HCT116 (cell line): ENCODE data around the gene DGKB. TPM values are rescaled to one million over a fixed set of nuclear protein-coding genes. Genes with fewer than 3 reads are reported as not detected.

Experiments
- ATAC-seq: fragments of 200-7000 bp; cut with Tn5 transposase; 2 replicates; pipeline ENCODE4 v1.9.1; 2020; ENCODE audit warnings: mild to moderate bottlenecking, moderate library complexity
- BruUV-seq: library from RNA; stranded (reverse); fragments of 400-500 nt; replicated peaks from 2 replicates; lab custom pipeline; 2021; lab: Mats Ljungman, UMichigan
- CTCF ChIA-PET: fragments of 300-600 bp; sonication (Branson Sonifier 250); formaldehyde crosslinking; loops from one replicate; lab custom pipeline; 2021; ENCODE audit warnings: antibody characterized with exemption; lab: Charles Lee
- POLR2A ChIA-PET: fragments of 300-600, 350-600 bp; sonication (Branson Sonifier 250); formaldehyde crosslinking; loops from one replicate; lab custom pipeline; 2021; ENCODE audit warnings: antibody characterized with exemption; lab: Charles Lee
- RAD21 ChIA-PET, 2 experiments: fragments of 300-600 bp; sonication (Branson Sonifier 250); formaldehyde crosslinking; loops; one replicate each; lab custom pipeline; 2023; ENCODE audit warnings: low total read pairs in 2 of 2; ENCODE audit not compliant: uncharacterized antibody in 2 of 2, unreplicated experiment in 2 of 2, low non-redundant PET in 1 of 2; lab: Charles Lee
- DNase-seq: peaks from one replicate; pipeline ENCODE4 v3.0.0-alpha.2; 2010; ENCODE audit warnings: low read depth, low spot score
- H2AFZ ChIP-seq: fragments of 200-600 bp; shearing (Covaris generic), sonication (generic); 2 replicates; pipeline ENCODE4 v1.6.1; 2017; ENCODE audit warnings: low read depth, mixed run types, mixed read lengths, antibody characterized with exemption, low read length; ENCODE audit not compliant: poor library complexity, severe bottlenecking
- H3K27ac ChIP-seq: 2 replicates; pipeline ENCODE4 v1.5.1; 2012; ENCODE audit warnings: low read depth, low read length
- H3K27me3 ChIP-seq: fragments of 200-600 bp; sonication (generic); 2 replicates; pipeline ENCODE4 v1.6.1; 2016; ENCODE audit warnings: mixed run types, low read length, mixed read lengths; ENCODE audit not compliant: insufficient read depth
- H3K36me3 ChIP-seq, 2 experiments: fragments of 200-500 bp in 1 of 2; fragments of 200-600 bp in 1 of 2; sonication (Bioruptor generic) in 1 of 2; sonication (generic) in 1 of 2; 2 replicates each; pipeline versions ENCODE4 v1.5.1 to v1.6.1; 2014 to 2016; ENCODE audit warnings: low read length in 2 of 2, inconsistent platforms in 1 of 2, mixed read lengths in 1 of 2, mixed run types in 1 of 2; ENCODE audit not compliant: insufficient read depth in 2 of 2, control insufficient read depth in 1 of 2
- H3K4me1 ChIP-seq, 2 experiments: fragments of 200-600 bp in 1 of 2; sonication (generic) in 1 of 2; 2 replicates each; pipeline versions ENCODE4 v1.5.1 to v1.6.1; 2012 to 2017; ENCODE audit warnings: low read length in 2 of 2, inconsistent platforms in 1 of 2, mild to moderate bottlenecking in 1 of 2, mixed read lengths in 1 of 2, mixed run types in 1 of 2, moderate library complexity in 1 of 2; ENCODE audit not compliant: insufficient read depth in 2 of 2, control insufficient read depth in 1 of 2
- H3K4me2 ChIP-seq: fragments of 200-600 bp; sonication (generic); 2 replicates; pipeline ENCODE4 v1.6.1; 2017; ENCODE audit warnings: mixed run types, low read length, mixed read lengths
- H3K4me3 ChIP-seq, 2 experiments: fragments of 200-600 bp in 1 of 2; sonication (generic) in 1 of 2; replicated peaks in 1 of 2; 2 replicates each; pipeline ENCODE4 v1.5.1; 2011 to 2016; ENCODE audit warnings: low read length in 2 of 2, control low read depth in 1 of 2, low read depth in 1 of 2, mild to moderate bottlenecking in 1 of 2, mixed read lengths in 1 of 2, mixed run types in 1 of 2
- H3K79me2 ChIP-seq: fragments of 200-600 bp; sonication (generic); 2 replicates; pipeline ENCODE4 v1.6.1; 2017; ENCODE audit warnings: mild to moderate bottlenecking, mixed run types, low read length, moderate library complexity, mixed read lengths; ENCODE audit not compliant: insufficient read depth
- H3K9ac ChIP-seq: fragments of 200-600 bp; sonication (generic); 2 replicates; pipeline ENCODE4 v1.6.1; 2016; ENCODE audit warnings: low read length, mixed read lengths
- H3K9me2 ChIP-seq: fragments of 200-600 bp; sonication (generic), shearing (Covaris generic); 2 replicates; pipeline ENCODE4 v1.6.1; 2017; ENCODE audit warnings: mixed run types, mild to moderate bottlenecking, moderate library complexity; ENCODE audit not compliant: insufficient read depth
- H3K9me3 ChIP-seq, 2 experiments: fragments of 200-500 bp in 1 of 2; fragments of 200-600 bp in 1 of 2; sonication (Bioruptor generic) in 1 of 2; sonication (generic) in 1 of 2; 2 replicates each; pipeline ENCODE4 v1.6.1; 2014 to 2017; ENCODE audit warnings: low read length in 2 of 2, mixed read lengths in 2 of 2, inconsistent platforms in 1 of 2, low read depth in 1 of 2, mild to moderate bottlenecking in 1 of 2, mixed run types in 1 of 2, moderate library complexity in 1 of 2; ENCODE audit not compliant: control insufficient read depth in 1 of 2, insufficient read depth in 1 of 2
- H4K20me1 ChIP-seq: fragments of 200-600 bp; sonication (generic), shearing (Covaris generic); 2 replicates; pipeline ENCODE4 v1.6.1; 2017; ENCODE audit warnings: mixed run types, mild to moderate bottlenecking, moderate library complexity; ENCODE audit not compliant: insufficient read depth
- ATF3 ChIP-seq: IDR thresholded peaks from 2 replicates; pipeline ENCODE4 v1.6.1; 2012
- EGR1 ChIP-seq: IDR thresholded peaks from 2 replicates; pipeline ENCODE4 v1.6.1; 2012; ENCODE audit warnings: low read depth
- ELF1 ChIP-seq: IDR thresholded peaks from 2 replicates; pipeline ENCODE4 v1.6.1; 2012; ENCODE audit warnings: low read depth, borderline replicate concordance
- EZH2 ChIP-seq: fragments of 200-600 bp; sonication (generic); IDR thresholded peaks from 2 replicates; pipeline ENCODE4 v1.6.1; 2017; ENCODE audit warnings: antibody characterized with exemption, mixed run types
- EZH2phosphoT487 ChIP-seq: fragments of 200-600 bp; IDR thresholded peaks from 2 replicates; pipeline ENCODE4 v1.6.1; 2018; ENCODE audit warnings: antibody characterized with exemption, borderline replicate concordance
- FOSL1 ChIP-seq: IDR thresholded peaks from 2 replicates; pipeline ENCODE4 v1.6.1; 2012; ENCODE audit warnings: low read depth
- RAD21 ChIP-seq: IDR thresholded peaks from 2 replicates; pipeline ENCODE4 v1.6.1; 2012; ENCODE audit warnings: low read depth, mild to moderate bottlenecking
- REST ChIP-seq: IDR thresholded peaks from 2 replicates; pipeline ENCODE4 v1.6.1; 2012; ENCODE audit warnings: low read depth
- SP1 ChIP-seq: IDR thresholded peaks from 2 replicates; pipeline ENCODE4 v1.6.1; 2012; ENCODE audit warnings: low read depth
- SRF ChIP-seq: IDR thresholded peaks from 2 replicates; pipeline ENCODE4 v1.6.1; 2012; ENCODE audit warnings: low read depth
- TCF7L2 ChIP-seq: IDR thresholded peaks from 2 replicates; pipeline ENCODE4 v1.7.0; 2011; ENCODE audit warnings: borderline replicate concordance, inconsistent platforms; ENCODE audit not compliant: insufficient read depth, insufficient read length; ENCODE audit errors: extremely low read depth
- intact Hi-C: fragments of 100-400 bp; cut with micrococcal nuclease; formaldehyde crosslinking; loops from 2 replicates; pipeline ENCODE4 v1.10.0; 2022
- total RNA-seq: library from RNA; stranded (reverse); gene quantifications from one replicate; pipeline ENCODE4 v1.2.1, GENCODE V29; 2021; ENCODE audit not compliant: unreplicated experiment

The DGKB gene
- total RNA-seq, 1 experiment from 2014 or later = 0.05 TPM

- DNase-seq = no peak
- RAD21 ChIA-PET = no interaction called here
- CTCF ChIA-PET = no interaction called here
Measured at GRCh38 chr7:14374336-14374735, 528.2 kb downstream of the DGKB start.

More at GRCh38 chr7:14374336-14374735, 528.2 kb downstream of the DGKB start:
- no peak overlapping the region for H3K27ac ChIP-seq
- TF ChIP-seq REST (no peak), RAD21 (no peak), FOSL1 (no peak), EZH2phosphoT487 (no peak), EGR1 (no peak), EZH2 (no peak), SRF (no peak), ELF1 (no peak), ATF3 (no peak), SP1 (no peak), TCF7L2 (no peak)
- no peaks in the 10 kb centered on the region for H3K9me2 ChIP-seq
- H3K79me2 ChIP-seq = no peaks in the 10 kb centered on the region
- no peak overlapping the region for H3K9ac ChIP-seq
- H2AFZ ChIP-seq = no peak overlapping the region
- H3K4me1 ChIP-seq = no peaks in the 10 kb centered on the region
- intact Hi-C loops = no loop called here
- no peaks in the 10 kb centered on the region for H3K27me3 ChIP-seq
- no TSS peak for BruUV-seq
- ATAC-seq = no peak
- H3K4me2 ChIP-seq = no peak overlapping the region
- no peaks in the 10 kb centered on the region for H4K20me1 ChIP-seq
- POLR2A ChIA-PET = no interaction called here
- H3K4me3 ChIP-seq = no peak overlapping the region
- no peaks in the 10 kb centered on the region for H3K9me3 ChIP-seq
- no peaks in the 10 kb centered on the region for H3K36me3 ChIP-seq
